Fibroblast of mammary gland (primary cell): ENCODE data around the gene WIZ.

Experiments
- DNase-seq: peaks from one replicate; pipeline ENCODE4 v3.0.0-alpha.2; 2010; ENCODE audit warnings: low read depth
- H3K4me3 ChIP-seq: 2 replicates; pipeline ENCODE4 v1.5.1; 2011; ENCODE audit warnings: low read depth, mild to moderate bottlenecking, low read length, moderate library complexity; ENCODE audit not compliant: control insufficient read depth
- CTCF ChIP-seq: conservative IDR thresholded peaks from 2 replicates; pipeline ENCODE4 v1.5.1; 2011; ENCODE audit warnings: low read depth, low read length, inconsistent platforms; ENCODE audit not compliant: control insufficient read depth, insufficient read depth

WIZ gene

GRCh38 chr19:15381429-15381828 is 68.3 kb downstream of the WIZ start:
- H3K4me3 ChIP-seq: no peak overlapping the region
- DNase-seq: no peak
- TF ChIP-seq CTCF: no peak

- peak overlapping the region; percentile 58 for H3K4me3 ChIP-seq
- DNase-seq: peak; percentile 42
- no peak for TF ChIP-seq CTCF
These were observed 69.6 kb downstream of the WIZ start for GRCh38 chr19:15379999-15380647.

GRCh38 chr19:15379083-15379998 is 70.4 kb downstream of the WIZ start, which contains the start of gene AKAP8:
Gene AKAP8, minus strand, starts transcription at chr19:15379787. Its CDS starts 56 bp downstream, at chr19:15379731.
- peak within 1 kb of the TSS; percentile 96 for H3K4me3 ChIP-seq
- DNase-seq: peak; percentile 98
- no peak for TF ChIP-seq CTCF

GRCh38 chr19:15378534-15379082 is 71.1 kb downstream of the WIZ start:
- DNase-seq: peak; percentile 44
- TF ChIP-seq CTCF: no peak
- H3K4me3 ChIP-seq: peak overlapping the region; percentile 96

GRCh38 chr19:15374796-15375440 is 74.8 kb downstream of the WIZ start:
- TF ChIP-seq CTCF: no peak
- no peak for DNase-seq
- H3K4me3 ChIP-seq: no peak overlapping the region

- no peak for DNase-seq
- TF ChIP-seq CTCF: no peak
- H3K4me3 ChIP-seq: no peak overlapping the region
These were observed 75.6 kb downstream of the WIZ start for GRCh38 chr19:15374105-15374651.
